WTC11 (cell line): ENCODE data around the gene HRC.
"Not testable (repeated sequence)": the region's sequence is repeated elsewhere in the genome, so short reads cannot be mapped to it uniquely, and the experiment has no call there.

ENCODE experiments used
- CREB1 ChIP-seq: sonication (generic); formaldehyde crosslinking; IDR thresholded peaks from 2 replicates; pipeline ENCODE4 v1.8.0; 2023; ENCODE audit warnings: mild to moderate bottlenecking, missing genetic modification reagents
- CTCF ChIP-seq: fragments of 200-600 bp; IDR thresholded peaks from 2 replicates; pipeline ENCODE4 v1.8.0; 2022; ENCODE audit warnings: antibody characterized with exemption
- E2F5 ChIP-seq: sonication (generic); formaldehyde crosslinking; IDR thresholded peaks from 2 replicates; pipeline ENCODE4 v1.8.1; 2022; ENCODE audit warnings: mild to moderate bottlenecking, moderate library complexity, missing genetic modification reagents
- FOXP1 ChIP-seq: sonication (generic); formaldehyde crosslinking; IDR thresholded peaks from 2 replicates; pipeline ENCODE4 v1.8.0; 2022; ENCODE audit warnings: missing genetic modification reagents, mild to moderate bottlenecking, moderate library complexity, borderline replicate concordance
- GRHL2 ChIP-seq: fragments of 250-450 bp; sonication (Bioruptor Pico); IDR thresholded peaks from 2 replicates; pipeline ENCODE4 v1.8.0; 2022; ENCODE audit warnings: mild to moderate bottlenecking, moderate library complexity; ENCODE audit not compliant: insufficient replicate concordance, severe bottlenecking
- MAX ChIP-seq: sonication (generic); formaldehyde crosslinking; IDR thresholded peaks from 2 replicates; pipeline ENCODE4 v1.8.0; 2022; ENCODE audit warnings: mild to moderate bottlenecking, missing genetic modification reagents
- PREB ChIP-seq: sonication (generic); formaldehyde crosslinking; IDR thresholded peaks from 2 replicates; pipeline ENCODE4 v1.8.1; 2022; ENCODE audit warnings: mild to moderate bottlenecking, missing genetic modification reagents, moderate library complexity, borderline replicate concordance
- SMAD4 ChIP-seq: sonication (generic); formaldehyde crosslinking; IDR thresholded peaks from 2 replicates; pipeline ENCODE4 v1.8.0; 2022; ENCODE audit warnings: mild to moderate bottlenecking, missing genetic modification reagents
- USF1 ChIP-seq: sonication (generic); formaldehyde crosslinking; IDR thresholded peaks from 2 replicates; pipeline ENCODE4 v1.8.0; 2022; ENCODE audit warnings: mild to moderate bottlenecking, missing genetic modification reagents
- ZMAT4 ChIP-seq: fragments of 250-450 bp; sonication (Bioruptor Pico); IDR thresholded peaks from 2 replicates; pipeline ENCODE4 v1.9.0; 2021; ENCODE audit warnings: mild to moderate bottlenecking
- ZSCAN18 ChIP-seq: fragments of 250-450 bp; sonication (Bioruptor Pico); IDR thresholded peaks from 2 replicates; pipeline ENCODE4 v2.1.2; 2022; ENCODE audit warnings: mild to moderate bottlenecking, moderate library complexity

- not testable (repeated sequence) for TF ChIP-seq USF1 (CRISPR knock-in tag); CREB1 (CRISPR knock-in tag); ZMAT4 (CRISPR knock-in tag); CTCF; FOXP1; SMAD4 (CRISPR knock-in tag); MAX (CRISPR knock-in tag); ZSCAN18 (CRISPR knock-in tag); GRHL2 (CRISPR knock-in tag); PREB (CRISPR knock-in tag); E2F5 (CRISPR knock-in tag)
Observed at GRCh38 chr19:49121841-49122240, 33.4 kb downstream of the HRC start.
